Neural cell (in vitro differentiated cells): ENCODE data around the gene PUS10.

Experiments
- CTCF ChIP-seq: fragments of 450-650 bp; IDR thresholded peaks from 2 replicates; pipeline ENCODE4 v1.5.1; 2014; ENCODE audit warnings: antibody characterized with exemption, mild to moderate bottlenecking, moderate library complexity; ENCODE audit not compliant: poor library complexity, severe bottlenecking
- EZH2 ChIP-seq: fragments of 200-600, 300-800 bp; shearing (Covaris generic), sonication (generic); IDR thresholded peaks from 2 replicates; pipeline ENCODE4 v1.6.1; 2014; ENCODE audit warnings: antibody characterized with exemption, low read length, borderline replicate concordance, mild to moderate bottlenecking; ENCODE audit not compliant: insufficient read depth, poor library complexity, severe bottlenecking
- POLR2AphosphoS5 ChIP-seq: IDR thresholded peaks from 2 replicates; pipeline ENCODE4 v1.6.1; 2012
- TAF1 ChIP-seq: IDR thresholded peaks from 2 replicates; pipeline ENCODE4 v1.6.1; 2012; ENCODE audit warnings: low read depth

- TF ChIP-seq CTCF (no peak), TAF1 (no peak), POLR2AphosphoS5 (no peak), EZH2 (no peak)
Measured at GRCh38 chr2:61011678-61012077, 6.4 kb downstream of the PUS10 start.
